Stimulated activated CD8-positive, alpha-beta memory T cell treated with anti-CD3 and anti-CD28 coated beads, Interleukin-4, amount 100 ng/mL, for 1 hour (primary cell): ENCODE data around the gene CCL21.
"Not testable (repeated sequence)": the region's sequence is repeated elsewhere in the genome, so short reads cannot be mapped to it uniquely, and the experiment has no call there.

ENCODE experiments used
- DNase-seq, 2 donors: peaks; one replicate each; pipeline ENCODE4 v3.0.0-alpha.2; 2020; ENCODE audit warnings: low read depth in 2 of 2, low spot score in 1 of 2

The CCL21 gene, protein sequence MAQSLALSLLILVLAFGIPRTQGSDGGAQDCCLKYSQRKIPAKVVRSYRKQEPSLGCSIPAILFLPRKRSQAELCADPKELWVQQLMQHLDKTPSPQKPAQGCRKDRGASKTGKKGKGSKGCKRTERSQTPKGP

DNA sequence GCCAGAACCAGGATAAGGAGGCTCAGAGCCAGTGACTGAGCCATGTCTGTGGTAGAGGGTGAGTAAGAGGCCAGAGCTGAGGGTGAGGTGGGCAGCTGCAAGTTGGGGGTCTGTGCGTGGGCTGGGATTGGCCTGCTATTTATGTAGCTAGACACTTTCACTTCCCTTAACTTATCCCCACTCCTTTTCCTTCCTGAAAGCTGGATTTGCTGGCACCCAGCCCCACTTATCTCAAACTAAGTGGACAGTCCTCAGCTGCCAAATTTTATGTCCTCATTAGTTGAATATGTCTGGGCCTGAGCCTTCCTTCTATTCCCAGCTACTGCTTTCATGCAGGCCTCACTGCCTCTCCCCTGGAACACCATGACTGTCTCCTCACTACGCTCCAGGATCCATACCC is at the start of gene CCL21:
Gene CCL21 (minus strand): TSS at position 114 of the 400 bp plus-strand sequence. CDS start 70 bp downstream, at position 44.
- no peak for DNase-seq

DNA sequence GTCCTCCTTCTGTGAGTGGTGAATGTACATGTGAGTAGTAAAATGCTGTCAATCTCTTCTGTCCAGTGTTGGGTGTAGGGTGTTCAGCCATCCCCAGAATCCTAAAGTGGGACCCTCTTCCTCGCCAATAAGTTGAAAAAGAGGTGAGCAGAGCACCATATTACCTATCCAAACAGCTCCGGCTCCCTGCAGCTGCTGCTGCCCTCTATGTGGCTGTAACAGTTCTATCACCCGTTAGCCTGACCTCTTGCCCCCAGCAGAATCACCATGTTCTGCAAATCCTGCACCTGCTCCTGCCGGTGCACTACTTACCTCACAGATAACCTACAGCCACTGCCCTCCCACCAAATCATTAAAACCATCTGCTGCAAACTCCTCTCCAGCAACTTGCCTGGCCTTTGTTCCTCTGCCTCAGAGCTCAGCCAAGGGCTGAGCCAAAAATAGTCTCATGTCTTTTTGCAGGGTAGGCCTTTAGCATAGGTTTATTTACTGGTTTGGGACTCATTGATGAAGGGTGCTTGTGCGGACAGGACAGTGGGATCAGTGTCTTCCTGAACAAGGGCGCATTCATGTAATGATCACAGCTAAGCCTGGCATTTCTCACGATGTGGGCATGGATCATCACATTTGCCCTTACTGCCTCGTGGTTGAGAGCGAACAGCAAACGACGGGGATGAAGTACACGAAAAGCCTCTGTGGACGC is 49.6 kb upstream of the CCL21 start:
- DNase-seq, result no peak

DNA sequence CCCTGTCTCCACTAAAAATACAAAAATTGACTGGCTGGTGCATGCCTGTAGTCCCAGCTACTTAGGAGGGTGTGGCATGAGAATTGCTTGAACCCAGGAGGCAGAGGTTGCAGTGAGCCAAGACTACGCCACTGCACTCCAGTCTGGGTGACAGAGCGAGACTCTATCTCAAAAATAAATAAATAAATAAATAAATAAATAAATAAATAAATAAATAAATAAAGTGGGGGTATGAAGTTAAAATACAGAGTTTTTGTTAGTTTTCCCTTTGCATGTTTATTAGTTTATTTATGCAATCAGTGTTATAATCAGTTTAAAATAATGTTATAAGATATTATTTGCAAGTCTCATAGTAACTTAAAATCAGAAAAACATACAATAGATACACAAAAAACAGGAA is 40.4 kb upstream of the CCL21 start:
- not testable (repeated sequence) for DNase-seq

DNA sequence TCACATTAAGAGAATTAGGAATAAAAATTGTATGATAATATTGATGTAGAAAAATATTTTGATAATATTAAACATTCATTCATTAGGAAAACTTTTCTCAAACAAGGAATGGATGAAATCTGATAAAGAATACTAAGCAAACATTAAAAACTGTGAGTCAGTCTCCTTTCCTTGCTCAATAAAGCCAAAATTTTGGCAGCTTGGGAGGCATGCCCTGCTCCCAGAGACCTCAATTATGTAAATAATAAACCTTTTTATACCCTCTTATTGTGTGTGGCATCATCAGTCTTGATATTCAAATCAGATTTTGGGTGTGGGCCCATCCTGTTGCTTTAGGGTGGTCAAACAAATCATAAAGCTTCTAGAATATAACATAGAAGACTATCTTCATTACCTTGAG is 36.6 kb upstream of the CCL21 start:
- DNase-seq, result no peak

DNA sequence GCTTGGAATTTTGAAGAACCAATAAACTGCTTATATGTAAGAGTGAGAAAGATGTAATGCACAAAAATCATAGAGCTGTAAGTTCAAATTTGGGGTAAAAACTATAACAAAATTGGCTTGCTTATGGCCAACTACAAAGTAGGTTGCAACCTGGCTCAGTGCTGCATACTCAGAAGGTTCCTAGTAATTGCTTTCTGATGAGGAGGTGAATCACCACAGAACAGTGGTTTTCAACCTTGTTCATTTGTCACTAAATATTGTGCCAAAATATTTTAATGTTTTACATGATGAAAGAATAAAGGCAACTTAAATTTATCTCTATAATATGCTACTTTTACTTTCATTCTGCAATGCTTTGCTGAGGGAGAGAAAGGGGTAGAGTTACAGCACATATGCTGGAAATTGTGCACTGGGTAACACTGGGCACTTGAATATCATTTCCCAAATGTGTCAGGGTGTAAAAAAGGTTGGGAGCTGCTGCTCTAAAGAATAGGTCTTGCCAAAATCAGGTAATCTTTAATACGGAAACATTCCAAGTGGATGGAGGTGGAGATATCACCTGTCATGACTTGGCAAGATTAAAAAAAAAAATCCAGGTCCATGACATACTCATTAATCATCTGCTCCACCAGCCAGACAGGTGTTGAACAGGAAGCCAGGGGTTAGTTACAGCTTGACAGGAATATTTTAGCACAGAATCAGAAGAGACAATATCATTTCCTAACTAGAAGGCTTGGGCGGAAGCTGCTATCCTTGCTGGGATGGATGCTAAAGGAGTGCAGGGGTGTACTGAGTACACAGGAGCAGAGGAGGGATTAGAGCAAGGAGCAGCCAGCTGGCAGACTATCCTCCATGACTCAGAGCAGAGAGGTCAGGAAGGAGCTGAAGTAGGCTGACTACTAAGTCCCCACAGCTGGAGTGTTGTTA is 34.6 kb upstream of the CCL21 start:
- DNase-seq, result no peak

DNA sequence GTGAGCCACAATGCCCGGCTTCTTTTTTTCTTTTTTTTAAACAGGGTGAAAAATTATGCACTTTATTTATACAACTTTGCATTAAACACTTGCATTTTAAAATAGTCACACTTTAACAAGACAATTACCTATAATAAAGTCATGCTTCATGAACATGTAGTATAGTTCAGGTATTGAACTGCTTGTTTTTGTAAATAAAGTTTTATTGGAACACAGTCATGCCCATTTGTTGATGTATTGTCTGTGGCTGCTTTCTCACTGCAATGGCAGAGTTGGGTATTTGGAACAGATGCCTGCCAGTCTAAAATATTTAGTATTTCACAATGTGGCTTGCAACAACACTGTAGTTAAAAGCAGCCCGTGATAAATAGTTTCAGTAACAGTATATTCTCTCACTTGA is 32.8 kb upstream of the CCL21 start:
- DNase-seq, result no peak

DNA sequence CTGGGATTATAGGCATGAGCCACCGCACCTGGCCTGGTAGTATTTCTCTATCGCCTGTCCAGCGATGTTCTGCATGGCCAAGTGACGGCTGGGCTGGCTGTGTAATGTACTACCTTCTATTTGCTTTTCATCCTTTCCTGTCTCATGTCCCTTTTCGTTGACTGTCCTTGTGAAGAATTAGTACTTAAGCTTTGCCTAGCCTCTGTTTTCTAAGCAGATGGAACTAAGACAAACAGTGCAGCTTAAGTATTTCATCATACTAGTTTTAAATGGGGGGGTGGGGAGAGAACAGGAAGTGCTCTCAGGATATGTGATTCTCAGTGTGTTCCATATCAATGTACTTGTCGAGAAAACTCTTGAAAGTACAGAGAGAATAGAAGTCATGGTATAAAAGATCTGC is 31.7 kb upstream of the CCL21 start:
- DNase-seq, result no peak

DNA sequence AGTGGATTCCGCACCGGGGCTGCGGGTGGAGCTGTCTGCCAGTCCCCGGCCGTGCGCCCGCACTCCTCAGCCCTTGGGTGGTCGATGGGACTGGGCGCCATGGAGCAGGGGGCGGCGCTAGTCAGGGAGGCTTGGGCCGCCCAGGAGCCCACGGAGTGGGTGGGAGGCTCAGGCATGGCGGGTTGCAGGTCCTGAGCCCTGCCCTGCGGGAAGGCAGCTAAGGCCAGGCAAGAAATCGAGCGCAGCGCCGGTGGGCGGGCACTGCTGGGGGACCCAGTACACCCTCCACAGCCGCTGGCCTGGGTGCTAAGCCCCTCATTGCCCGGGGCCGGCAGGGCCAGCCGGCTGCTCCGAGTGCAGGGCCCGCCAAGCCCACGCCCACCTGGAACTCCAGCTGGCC is 30.2 kb upstream of the CCL21 start:
- DNase-seq, result not testable (repeated sequence)

DNA sequence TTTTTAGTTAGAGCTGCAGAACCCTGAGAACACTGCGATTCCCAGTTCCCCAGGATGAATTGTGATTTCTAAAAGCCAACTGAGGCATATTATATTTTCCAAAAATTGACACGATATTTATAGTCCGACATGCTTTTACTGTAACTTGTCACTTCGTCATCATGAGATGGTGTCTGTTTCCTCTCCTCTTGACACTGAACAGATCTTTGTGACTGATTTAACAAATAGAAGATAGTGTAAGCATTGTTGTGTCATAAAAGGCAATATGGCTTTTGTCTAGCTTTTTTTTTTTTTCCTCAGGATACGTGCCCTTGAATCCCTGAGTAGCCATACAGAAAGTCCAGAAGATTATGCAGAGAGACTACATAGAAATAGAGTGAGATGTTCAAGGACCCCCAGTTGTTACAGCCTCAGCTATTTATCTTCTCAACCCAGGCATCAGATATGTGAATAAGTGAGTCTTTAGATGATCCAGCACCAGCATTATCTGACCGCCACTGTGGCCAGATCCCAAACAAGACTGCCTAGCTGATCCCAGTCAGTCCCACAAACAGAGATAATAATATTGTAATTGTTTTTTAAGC is 27.8 kb upstream of the CCL21 start:
- DNase-seq, result no peak

DNA sequence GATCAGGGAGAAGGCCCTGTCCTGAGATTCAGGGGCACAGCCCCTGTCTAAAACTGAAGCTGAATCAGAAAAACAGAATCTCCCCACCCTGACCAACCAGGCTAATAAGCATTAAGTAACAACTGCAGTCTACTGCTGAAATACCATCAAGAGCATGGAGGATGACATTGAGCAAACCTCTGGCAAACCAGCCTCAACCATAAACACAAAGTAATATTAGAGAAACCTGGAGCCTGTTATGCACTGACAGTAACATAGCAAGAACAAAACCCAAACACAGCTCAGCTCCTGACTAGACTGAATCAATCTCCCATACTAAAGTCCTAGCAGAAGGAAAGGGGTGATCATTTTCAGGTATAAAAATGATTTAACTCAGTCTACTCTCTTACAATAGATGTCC is 24.8 kb upstream of the CCL21 start:
- DNase-seq, result no peak

DNA sequence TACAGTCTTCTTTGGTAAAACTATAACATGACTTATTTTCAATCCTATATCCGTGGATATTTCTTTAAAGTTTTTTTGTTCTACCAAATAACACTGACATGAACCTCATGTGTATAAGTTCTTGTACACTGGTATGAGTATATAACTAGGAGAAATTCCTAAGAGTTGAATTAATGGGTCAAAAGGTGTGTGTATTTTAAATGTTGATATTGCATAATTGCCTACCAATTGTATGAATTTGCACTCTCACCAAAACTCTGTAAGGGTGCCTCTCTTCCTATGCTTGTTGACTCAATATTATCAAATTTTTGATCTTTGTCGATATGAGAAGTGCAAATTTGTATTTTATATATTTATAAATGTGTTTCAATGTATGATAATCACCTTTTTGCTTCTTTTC is 22.9 kb upstream of the CCL21 start:
- DNase-seq, result no peak

DNA sequence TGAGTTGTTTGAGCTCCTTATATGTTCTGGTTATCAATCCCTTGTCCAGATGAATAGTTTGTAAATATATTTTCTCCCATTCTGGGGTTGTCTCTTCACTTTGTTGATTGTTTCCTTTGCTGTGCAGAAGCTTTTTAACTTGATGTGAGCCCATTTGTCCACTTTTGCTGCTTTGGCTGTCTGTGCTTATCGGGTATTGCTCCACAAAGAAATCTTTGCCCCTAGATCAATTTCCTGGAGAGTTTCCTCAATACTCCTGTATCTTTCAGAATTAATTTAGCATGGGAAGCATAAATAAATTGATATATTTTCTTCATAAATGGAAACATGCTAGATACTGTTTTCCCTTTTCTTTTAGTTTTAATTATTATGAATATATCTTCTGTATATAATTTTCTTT is 22.5 kb upstream of the CCL21 start:
- DNase-seq, result no peak

DNA sequence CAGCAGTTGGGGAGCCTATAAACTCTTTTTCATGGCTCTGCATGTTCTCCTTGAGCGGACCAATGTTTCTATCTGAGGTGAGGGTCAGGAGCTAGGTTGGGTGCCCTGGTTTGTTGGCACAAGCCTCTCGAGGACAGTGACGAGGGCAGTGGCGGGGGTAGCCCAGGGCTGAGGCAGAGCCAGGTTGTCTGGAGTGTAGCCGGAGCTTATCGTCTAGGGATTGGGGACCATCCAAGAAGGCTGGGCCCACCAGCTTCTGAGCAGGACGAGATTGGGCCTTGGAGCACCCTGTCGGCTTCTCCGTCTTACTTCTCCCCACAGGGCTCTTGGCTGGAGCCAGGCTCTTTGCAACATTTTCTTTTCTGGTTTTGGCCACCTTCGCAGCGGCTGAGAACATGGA is 13.2 kb upstream of the CCL21 start:
- DNase-seq, result no peak

DNA sequence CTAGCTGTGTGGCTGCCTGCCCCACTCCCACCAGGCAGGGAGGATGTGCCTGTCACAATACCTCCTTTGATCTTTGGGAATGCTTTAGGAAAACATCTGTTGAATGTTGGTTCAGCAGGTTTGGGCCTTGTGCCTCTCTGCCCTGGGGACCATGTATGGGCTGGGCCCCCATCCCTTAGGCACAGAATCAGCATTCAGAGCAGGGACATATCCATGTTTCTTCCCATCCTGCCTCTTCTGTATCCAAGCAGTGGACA is 9.8 kb upstream of the CCL21 start:
- not testable (repeated sequence) for DNase-seq

DNA sequence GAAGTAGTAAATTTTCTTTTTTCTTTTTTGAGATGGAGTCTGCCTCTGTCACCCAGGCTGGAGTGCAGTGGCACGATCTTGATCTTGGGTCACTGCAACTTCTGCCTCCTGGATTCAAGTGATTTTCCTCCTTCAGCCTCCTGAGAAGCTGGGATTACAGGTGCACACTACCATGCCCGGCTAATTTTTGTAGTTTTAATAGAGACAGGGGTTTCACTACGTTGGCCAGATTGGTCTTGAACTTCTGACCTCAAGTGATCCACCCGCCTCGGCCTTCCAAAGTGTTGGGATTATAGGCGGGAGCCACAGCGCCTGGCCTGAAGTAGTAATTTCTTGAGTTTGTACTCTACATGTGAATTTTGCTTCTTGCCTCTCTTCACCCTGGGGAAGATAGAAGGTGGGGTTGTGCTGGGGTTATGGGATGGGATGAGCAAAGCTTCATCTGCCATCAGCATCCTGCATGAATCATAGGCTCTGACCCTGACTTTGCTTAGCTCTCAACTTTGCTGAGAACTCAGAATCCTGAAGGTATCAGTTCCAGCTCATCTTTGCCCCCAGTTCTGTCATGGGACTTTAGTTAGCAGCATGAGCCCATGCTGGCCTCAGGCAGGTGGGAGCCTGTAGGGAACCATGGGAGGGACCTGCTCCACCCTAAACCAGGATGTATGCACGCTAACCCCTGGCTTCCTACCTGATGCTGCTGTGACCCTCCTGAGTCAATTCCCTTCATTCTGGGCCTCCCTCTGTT is 9.3 kb upstream of the CCL21 start:
- no peak for DNase-seq

DNA sequence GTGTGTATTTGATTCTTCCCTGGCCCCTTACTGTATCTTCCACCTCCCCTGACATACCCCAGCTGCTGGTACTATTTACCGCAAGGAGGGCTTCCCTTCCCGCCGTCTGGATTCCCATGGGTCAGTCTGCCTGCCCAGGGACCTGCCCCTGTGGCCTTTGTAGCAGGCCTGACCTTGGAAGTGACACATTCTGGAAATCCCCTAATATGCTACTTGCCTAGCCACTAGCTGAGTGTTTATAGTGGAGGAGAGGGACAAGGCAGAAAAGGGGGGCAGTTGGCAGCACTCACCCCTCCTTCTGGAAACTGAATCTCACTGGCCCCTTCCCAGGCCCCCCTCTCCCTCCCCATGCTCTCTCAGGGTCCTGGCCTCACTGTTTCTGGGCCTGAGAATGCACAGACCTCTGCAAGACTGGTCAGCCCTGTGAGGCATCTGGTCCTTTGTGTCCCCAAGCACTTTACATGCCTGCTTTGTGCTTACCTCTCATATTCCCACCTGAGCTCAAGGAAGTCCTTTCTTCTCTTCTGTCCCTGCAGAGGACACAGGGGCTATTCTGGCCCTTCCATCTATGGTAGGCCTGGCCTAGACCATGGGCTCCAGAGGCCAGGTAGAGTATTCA is 8.2 kb upstream of the CCL21 start:
- DNase-seq, result no peak

DNA sequence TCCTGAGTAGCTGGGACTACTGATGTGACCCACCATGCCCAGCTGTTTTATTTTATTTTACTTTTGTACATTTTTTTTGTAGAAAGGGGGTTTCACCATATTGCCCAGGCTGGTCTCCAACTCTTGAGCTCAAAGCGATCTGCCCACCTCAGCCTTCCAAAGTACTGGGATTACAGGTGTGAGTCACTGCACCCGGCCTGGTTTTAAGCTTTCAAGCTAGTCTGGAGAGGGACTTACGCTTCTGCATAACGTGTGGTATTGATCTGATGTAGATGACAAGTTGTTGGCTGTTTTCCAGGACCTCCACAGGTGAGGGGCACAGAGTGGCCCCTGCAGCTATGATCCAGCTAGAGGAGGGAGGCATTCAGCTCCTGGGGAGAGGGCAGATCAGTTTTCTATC is 6.8 kb upstream of the CCL21 start:
- no peak for DNase-seq

DNA sequence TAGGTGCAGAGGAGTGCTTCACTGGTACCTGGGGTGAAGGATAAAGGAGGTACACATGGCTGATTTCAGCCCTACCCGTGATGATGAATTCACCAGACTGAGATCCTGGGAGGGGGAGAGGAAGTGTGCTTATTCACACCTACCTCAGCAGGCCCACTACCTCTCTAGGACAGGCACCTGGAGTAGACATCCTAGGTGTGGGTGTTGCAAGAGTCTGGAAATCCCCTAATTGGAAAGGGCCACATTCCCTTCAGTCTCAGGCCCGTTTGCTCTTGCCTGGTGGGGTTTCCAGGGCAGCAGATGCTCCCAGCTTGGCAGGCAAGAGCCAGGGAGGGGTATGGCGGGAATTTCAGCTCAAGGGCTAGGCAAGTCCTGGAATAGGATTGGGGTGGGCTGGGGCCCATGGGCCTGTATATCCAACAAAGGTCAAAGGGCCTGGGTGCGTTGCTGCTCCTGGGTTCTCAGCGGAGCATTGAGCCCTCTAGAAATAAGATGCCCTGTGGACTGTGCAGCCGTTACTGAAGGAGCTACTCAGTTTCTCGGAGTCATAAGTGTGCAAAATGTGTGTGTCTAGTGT is 5.8 kb upstream of the CCL21 start:
- DNase-seq, result no peak

DNA sequence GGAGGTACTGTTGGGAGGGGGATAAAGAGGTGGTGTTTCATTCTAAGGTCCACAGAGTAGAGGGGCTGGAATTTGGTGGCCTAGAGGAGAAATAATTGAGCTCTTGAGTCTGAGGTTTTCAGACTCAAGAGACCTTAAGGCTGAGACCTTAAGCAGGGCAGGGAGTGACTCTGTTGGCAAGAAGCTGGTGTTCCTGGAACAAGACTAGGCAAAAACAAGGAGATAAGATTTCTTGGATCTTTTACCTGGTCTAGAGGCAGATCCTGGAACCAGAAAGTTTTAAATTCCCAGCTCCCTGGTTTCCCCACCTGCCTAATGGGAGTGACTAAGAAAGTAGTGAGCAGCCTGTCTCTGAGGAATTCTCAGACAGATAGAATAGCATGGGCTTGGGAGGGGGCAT is 4.1 kb upstream of the CCL21 start:
- DNase-seq, result no peak

DNA sequence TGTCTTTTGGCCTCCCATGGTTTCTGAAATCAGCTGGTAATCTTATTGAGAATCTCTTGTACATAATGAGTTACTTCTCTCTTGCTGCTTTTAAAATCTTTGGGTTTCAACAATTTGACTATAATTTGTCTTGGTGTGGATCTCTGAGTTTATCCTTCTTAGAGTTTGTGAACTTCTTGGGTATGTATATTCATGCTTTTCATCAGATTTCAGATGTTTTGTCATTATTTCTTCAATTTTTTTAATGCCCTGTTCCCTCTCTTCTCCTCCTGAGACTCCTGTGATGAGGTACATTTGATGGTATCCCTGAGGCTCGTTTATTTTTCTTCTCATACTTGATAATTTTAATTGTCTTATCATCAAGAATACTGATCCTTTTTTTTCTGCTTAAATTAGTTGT is 2.2 kb upstream of the CCL21 start:
- no peak for DNase-seq
